NCI-H2196 (cell line): ENCODE data around the gene YTHDC1.
"Not testable (repeated sequence)": the region's sequence is repeated elsewhere in the genome, so short reads cannot be mapped to it uniquely, and the experiment has no call there.

Experiments used
- DNase-seq: peaks from one replicate; lab custom pipeline; 2025; ENCODE audit not compliant: unreplicated experiment; lab: John Stamatoyannopoulos, UW

Gene YTHDC1

GRCh38 chr4:68297137-68297536 lies 52.8 kb downstream of the YTHDC1 start:
- no peak for DNase-seq

GRCh38 chr4:68291256-68291655 lies 58.6 kb downstream of the YTHDC1 start:
- DNase-seq: no peak

GRCh38 chr4:68288393-68288740 lies 61.5 kb downstream of the YTHDC1 start:
- no peak for DNase-seq

- no peak for DNase-seq
Measured at GRCh38 chr4:68287704-68288392, 62.0 kb downstream of the YTHDC1 start.

GRCh38 chr4:68283714-68284113 lies 66.2 kb downstream of the YTHDC1 start:
- no peak for DNase-seq

GRCh38 chr4:68283095-68283494 lies 66.8 kb downstream of the YTHDC1 start:
- no peak for DNase-seq

GRCh38 chr4:68281796-68282740 lies 67.8 kb downstream of the YTHDC1 start:
- not testable (repeated sequence) for DNase-seq

GRCh38 chr4:68278029-68278428 lies 71.9 kb downstream of the YTHDC1 start:
- no peak for DNase-seq

GRCh38 chr4:68277627-68278026 lies 72.3 kb downstream of the YTHDC1 start:
- no peak for DNase-seq

GRCh38 chr4:68272860-68273259 lies 77.0 kb downstream of the YTHDC1 start:
- DNase-seq: no peak

- no peak for DNase-seq
Measured at GRCh38 chr4:68272380-68272779, 77.5 kb downstream of the YTHDC1 start.

GRCh38 chr4:68271851-68272357 lies 78.0 kb downstream of the YTHDC1 start:
- DNase-seq: peak; percentile 8

- no peak for DNase-seq
Measured at GRCh38 chr4:68267433-68267944, 82.4 kb downstream of the YTHDC1 start.

- DNase-seq: no peak
Measured at GRCh38 chr4:68264875-68265565, 84.9 kb downstream of the YTHDC1 start.
